IMR-90 (cell line): Measurements from ENCODE around the gene BMP2K. TPM values are rescaled to one million over a fixed set of nuclear protein-coding genes. Genes with fewer than 3 reads are reported as not detected.

Source experiments
- ATAC-seq: fragments of 200-7000 bp; cut with Tn5 transposase; 2 replicates; pipeline ENCODE4 v1.9.1; 2020; ENCODE audit warnings: low read depth, mild to moderate bottlenecking, moderate library complexity
- BruUV-seq: library from RNA; stranded (reverse); fragments of 400-500 nt; replicated peaks from 2 replicates; lab custom pipeline; 2021; lab: Mats Ljungman, UMichigan
- CTCF ChIA-PET: fragments of 300-600 bp; formaldehyde crosslinking; extraction: SDS; loops from one replicate; lab custom pipeline; 2021; ENCODE audit warnings: antibody characterized with exemption; lab: Yijun Ruan, JAX
- POLR2A ChIA-PET: fragments of 300-600 bp; sonication (Branson Sonifier 250); formaldehyde crosslinking; loops from one replicate; lab custom pipeline; 2022; ENCODE audit warnings: antibody characterized with exemption; ENCODE audit not compliant: unreplicated experiment; lab: Charles Lee
- DNase-seq: peaks from one replicate; pipeline ENCODE4 v3.0.0; 2013
- H2AFZ ChIP-seq: replicated peaks from 2 replicates; pipeline ENCODE3; 2013; ENCODE audit warnings: low read length, mild to moderate bottlenecking; ENCODE audit not compliant: poor library complexity
- H2AK5ac ChIP-seq: 2 replicates; pipeline ENCODE4 v1.6.1; 2013; ENCODE audit warnings: low read depth, low read length, inconsistent platforms
- H2AK9ac ChIP-seq: replicated peaks from 2 replicates; pipeline ENCODE3; 2013; ENCODE audit warnings: mild to moderate bottlenecking, low read depth, low read length, moderate library complexity; ENCODE audit not compliant: poor library complexity
- H2BK120ac ChIP-seq: 2 replicates; pipeline ENCODE4 v1.6.1; 2013; ENCODE audit warnings: low read depth, low read length, inconsistent platforms
- H2BK15ac ChIP-seq: 3 replicates; pipeline ENCODE4 v1.6.1; 2013; ENCODE audit warnings: low read depth, low read length, inconsistent platforms
- H2BK20ac ChIP-seq: 2 replicates; pipeline ENCODE4 v1.6.1; 2013; ENCODE audit warnings: low read depth, mild to moderate bottlenecking, inconsistent platforms, low read length, moderate library complexity
- H2BK5ac ChIP-seq: 2 replicates; pipeline ENCODE4 v1.6.1; 2013; ENCODE audit warnings: mild to moderate bottlenecking, low read depth, low read length, inconsistent platforms; ENCODE audit not compliant: poor library complexity, severe bottlenecking
- H3K14ac ChIP-seq: replicated peaks from 2 replicates; pipeline ENCODE4 v1.6.1; 2013; ENCODE audit warnings: low read depth, low read length, inconsistent platforms
- H3K18ac ChIP-seq: 2 replicates; pipeline ENCODE4 v1.6.1; 2013; ENCODE audit warnings: low read depth, low read length, control low read depth
- H3K23ac ChIP-seq: 2 replicates; pipeline ENCODE4 v1.6.1; 2013; ENCODE audit warnings: low read depth, low read length, inconsistent platforms
- H3K27ac ChIP-seq: 2 replicates; pipeline ENCODE4 v1.5.1; 2013; ENCODE audit warnings: mild to moderate bottlenecking, control low read depth, low read length; ENCODE audit not compliant: insufficient read depth
- H3K27me3 ChIP-seq: 2 replicates; pipeline ENCODE4 v1.6.1; 2013; ENCODE audit warnings: low read length; ENCODE audit not compliant: control insufficient read depth, insufficient read depth
- H3K36me3 ChIP-seq: 2 replicates; pipeline ENCODE4 v1.6.1; 2013; ENCODE audit warnings: low read length, mixed read lengths; ENCODE audit not compliant: control insufficient read depth, insufficient read depth
- H3K4ac ChIP-seq: 2 replicates; pipeline ENCODE4 v1.6.1; 2013; ENCODE audit warnings: low read depth, low read length, inconsistent platforms
- H3K4me1 ChIP-seq: 2 replicates; pipeline ENCODE4 v1.6.1; 2013; ENCODE audit warnings: low read length, mixed read lengths; ENCODE audit not compliant: control insufficient read depth, insufficient read depth
- H3K4me2 ChIP-seq: 2 replicates; pipeline ENCODE4 v1.6.1; 2013; ENCODE audit warnings: low read depth, mild to moderate bottlenecking, control low read depth, low read length, moderate library complexity
- H3K4me3 ChIP-seq: 2 replicates; pipeline ENCODE4 v1.5.1; 2013; ENCODE audit warnings: low read depth, mild to moderate bottlenecking, control low read depth, low read length, moderate library complexity; ENCODE audit not compliant: insufficient read depth
- H3K56ac ChIP-seq: 2 replicates; pipeline ENCODE4 v1.6.1; 2013; ENCODE audit warnings: low read length, inconsistent platforms; ENCODE audit not compliant: insufficient read depth; ENCODE audit errors: extremely low read depth
- H3K79me1 ChIP-seq, 2 experiments: 2 replicates each; pipeline ENCODE4 v1.6.1; 2013; ENCODE audit warnings: low read length in 2 of 2, inconsistent platforms in 1 of 2, low read depth in 1 of 2
- H3K9ac ChIP-seq: 2 replicates; pipeline ENCODE4 v1.6.1; 2013; ENCODE audit warnings: low read depth, low read length, control low read depth
- H3K9me1 ChIP-seq: 2 replicates; pipeline ENCODE4 v1.6.1; 2013; ENCODE audit warnings: low read length, inconsistent platforms; ENCODE audit not compliant: insufficient read depth
- H3K9me3 ChIP-seq: 2 replicates; pipeline ENCODE4 v1.6.1; 2013; ENCODE audit warnings: low read length; ENCODE audit not compliant: control insufficient read depth, insufficient read depth
- H4K20me1 ChIP-seq: 2 replicates; pipeline ENCODE4 v1.6.1; 2013; ENCODE audit warnings: low read length, inconsistent platforms; ENCODE audit not compliant: insufficient read depth
- H4K5ac ChIP-seq: 2 replicates; pipeline ENCODE4 v1.6.1; 2013; ENCODE audit warnings: mild to moderate bottlenecking, low read depth, low read length, control low read depth
- H4K8ac ChIP-seq, 2 experiments: 2 replicates each; pipeline ENCODE4 v1.6.1; 2013; ENCODE audit warnings: low read depth in 2 of 2, low read length in 2 of 2, control low read depth in 1 of 2, inconsistent platforms in 1 of 2
- H4K91ac ChIP-seq: 2 replicates; pipeline ENCODE4 v1.6.1; 2013; ENCODE audit warnings: low read depth, low read length, inconsistent platforms; ENCODE audit not compliant: insufficient read depth
- BHLHE40 ChIP-seq: fragments of 150-350 bp; IDR thresholded peaks from 2 replicates; pipeline ENCODE4 v1.6.1; 2016; ENCODE audit warnings: mild to moderate bottlenecking, low read depth, low read length
- CEBPB ChIP-seq: IDR thresholded peaks from 2 replicates; pipeline ENCODE4 v1.6.1; 2012; ENCODE audit warnings: low read depth, low read length, improper control_type of control experiment
- CHD1 ChIP-seq: IDR thresholded peaks from 2 replicates; pipeline ENCODE4 v1.6.1; 2012; ENCODE audit warnings: low read depth, low read length, improper control_type of control experiment
- CTCF ChIP-seq: conservative IDR thresholded peaks from 2 replicates; pipeline ENCODE4 v1.5.1; 2012; ENCODE audit warnings: mild to moderate bottlenecking, low read depth, low read length, improper control_type of control experiment
- ELK1 ChIP-seq: fragments of 150-350 bp; IDR thresholded peaks from 2 replicates; pipeline ENCODE4 v1.6.1; 2016; ENCODE audit warnings: low read depth, mild to moderate bottlenecking, low read length, moderate library complexity, borderline replicate concordance
- FOS ChIP-seq: fragments of 150-350 bp; IDR thresholded peaks from 2 replicates; pipeline ENCODE4 v1.6.1; 2016; ENCODE audit warnings: low read depth, low read length
- MAFK ChIP-seq: IDR thresholded peaks from 2 replicates; pipeline ENCODE4 v1.6.1; 2012; ENCODE audit warnings: low read depth, low read length, improper control_type of control experiment
- MAZ ChIP-seq: IDR thresholded peaks from 2 replicates; pipeline ENCODE4 v1.6.1; 2012; ENCODE audit warnings: low read depth, mild to moderate bottlenecking, low read length, improper control_type of control experiment, moderate library complexity, borderline replicate concordance
- MXI1 ChIP-seq: IDR thresholded peaks from 2 replicates; pipeline ENCODE4 v1.6.1; 2012; ENCODE audit warnings: low read depth, mild to moderate bottlenecking, low read length, moderate library complexity, borderline replicate concordance
- NFE2L2 ChIP-seq: fragments of 150-350 bp; IDR thresholded peaks from 2 replicates; pipeline ENCODE4 v1.6.1; 2016; ENCODE audit warnings: low read depth, mild to moderate bottlenecking, low read length
- POLR2A ChIP-seq: IDR thresholded peaks from 2 replicates; pipeline ENCODE4 v1.6.1; 2012; ENCODE audit warnings: mild to moderate bottlenecking, low read depth, low read length
- RAD21 ChIP-seq: IDR thresholded peaks from 2 replicates; pipeline ENCODE4 v1.6.1; 2012; ENCODE audit warnings: low read length, improper control_type of control experiment
- RCOR1 ChIP-seq: IDR thresholded peaks from 2 replicates; pipeline ENCODE4 v1.6.1; 2012; ENCODE audit warnings: mild to moderate bottlenecking, low read length, improper control_type of control experiment; ENCODE audit not compliant: insufficient replicate concordance
- RFX5 ChIP-seq: IDR thresholded peaks from 2 replicates; pipeline ENCODE4 v1.8.0; 2012; ENCODE audit warnings: low read depth, mild to moderate bottlenecking, low read length, moderate library complexity
- SMC3 ChIP-seq: fragments of 150-350 bp; IDR thresholded peaks from 2 replicates; pipeline ENCODE4 v1.6.1; 2016; ENCODE audit warnings: low read depth, mild to moderate bottlenecking, antibody characterized with exemption, low read length, moderate library complexity
- USF2 ChIP-seq: fragments of 150-350 bp; IDR thresholded peaks from 2 replicates; pipeline ENCODE4 v1.6.1; 2017; ENCODE audit warnings: mild to moderate bottlenecking, antibody characterized with exemption, low read length, low read depth
- WGBS, 2 experiments: methylation state at CpG; one replicate each; pipeline versions ENCODE4 v1.1.5 to v1.1.7; 2013; ENCODE audit warnings: missing lambda C conversion rate in 2 of 2; ENCODE audit not compliant: insufficient read length in 1 of 2; ENCODE audit errors: extremely low coverage in 2 of 2; 5-methylcytosine and 5-hydroxymethylcytosine counted together
- dilution Hi-C: fragments of 300-500 bp; cut with HindIII; formaldehyde crosslinking; loops from one replicate; pipeline ENCODE4 v1.14.3; 2018; ENCODE audit warnings: low sequenced_read_pairs; ENCODE audit not compliant: unreplicated experiment
- in situ Hi-C: fragments of 300-500 bp; cut with MboI; formaldehyde crosslinking; loops from 3 replicates; pipeline ENCODE4 v1.14.3; 2019; ENCODE audit warnings: low sequenced_read_pairs, inconsistent platforms, mixed read lengths
- intact Hi-C: fragments of 100-400 bp; cut with micrococcal nuclease; formaldehyde crosslinking; loops from 2 replicates; pipeline ENCODE4 v1.10.0; 2022
- polyA plus RNA-seq, 3 experiments: library from polyadenylated mRNA; depleted of rRNA; stranded (reverse); fragments of >200 nt; gene quantifications; 2 replicates each; pipeline ENCODE4 v1.2.3, GENCODE V29; 2012; ENCODE audit warnings: low replicate concordance in 1 of 3
- total RNA-seq: library from RNA; depleted of rRNA; stranded (reverse); fragments of >200 nt; gene quantifications from 2 replicates; pipeline ENCODE4 v1.2.3, GENCODE V29; 2012

The BMP2K gene
- total and polyA plus RNA-seq, 2 of the 4 experiments (the other 2 are of a cell fraction): 15.8 to 46.1 TPM

GRCh38 chr4:78757574-78757973, 18.6 kb upstream of the BMP2K start:
- no CpG with 5 or more reads among the region's 1 CpG for WGBS, 2 experiments
- no peaks in the 10 kb centered on the region for H3K9me1 ChIP-seq
- no peak overlapping the region for H2AK9ac ChIP-seq
- H3K14ac ChIP-seq: no peak overlapping the region
- ChIA-PET POLR2A (no interaction called here), CTCF (no interaction called here)
- BruUV-seq: no TSS peak
- H3K27me3 ChIP-seq: no peaks in the 10 kb centered on the region
- H3K4me1 ChIP-seq: no peaks in the 10 kb centered on the region
- no peak for TF ChIP-seq MAZ
- no peak for TF ChIP-seq NFE2L2
- TF ChIP-seq USF2: no peak
- TF ChIP-seq MAFK: no peak
- TF ChIP-seq RAD21: no peak
- no peak for TF ChIP-seq RFX5
- TF ChIP-seq SMC3: no peak
- TF ChIP-seq ELK1: no peak
- no peak for TF ChIP-seq CEBPB
- TF ChIP-seq BHLHE40: no peak
- TF ChIP-seq CHD1: no peak
- TF ChIP-seq MXI1: no peak
- TF ChIP-seq CTCF: no peak
- no peak for TF ChIP-seq FOS
- TF ChIP-seq POLR2A: no peak
- no peak for TF ChIP-seq RCOR1
- H3K4ac ChIP-seq: no peak overlapping the region
- H4K91ac ChIP-seq: no peak overlapping the region
- H3K4me3 ChIP-seq: no peak overlapping the region
- no peak overlapping the region for H2BK20ac ChIP-seq
- dilution Hi-C loops: no loop called here
- no peak overlapping the region for H2BK120ac ChIP-seq
- no peaks in the 10 kb centered on the region for H3K36me3 ChIP-seq
- no peak overlapping the region for H4K5ac ChIP-seq
- no peak overlapping the region for H2BK5ac ChIP-seq
- H3K27ac ChIP-seq: no peak overlapping the region
- no peaks in the 10 kb centered on the region for H4K20me1 ChIP-seq
- DNase-seq (no peak), ATAC-seq (no peak)
- H3K4me2 ChIP-seq: no peak overlapping the region
- H2AK5ac ChIP-seq: no peak overlapping the region
- H3K18ac ChIP-seq: no peak overlapping the region
- in situ Hi-C loops: no loop called here
- H3K56ac ChIP-seq: no peak overlapping the region
- H3K9me3 ChIP-seq: no peaks in the 10 kb centered on the region
- no peak overlapping the region for H2BK15ac ChIP-seq
- no peak overlapping the region for H2AFZ ChIP-seq
- no peak overlapping the region for H4K8ac ChIP-seq
- intact Hi-C loops: no loop called here
- H3K79me1 ChIP-seq: no peaks in the 10 kb centered on the region
- no peak overlapping the region for H3K9ac ChIP-seq
- H3K23ac ChIP-seq: no peak overlapping the region
